Measurements from ENCODE around the gene ASB11.
"Not testable (repeated sequence)": the region's sequence is repeated elsewhere in the genome, so short reads cannot be mapped to it uniquely, and the experiment has no call there.

ASB11 gene

DNA sequence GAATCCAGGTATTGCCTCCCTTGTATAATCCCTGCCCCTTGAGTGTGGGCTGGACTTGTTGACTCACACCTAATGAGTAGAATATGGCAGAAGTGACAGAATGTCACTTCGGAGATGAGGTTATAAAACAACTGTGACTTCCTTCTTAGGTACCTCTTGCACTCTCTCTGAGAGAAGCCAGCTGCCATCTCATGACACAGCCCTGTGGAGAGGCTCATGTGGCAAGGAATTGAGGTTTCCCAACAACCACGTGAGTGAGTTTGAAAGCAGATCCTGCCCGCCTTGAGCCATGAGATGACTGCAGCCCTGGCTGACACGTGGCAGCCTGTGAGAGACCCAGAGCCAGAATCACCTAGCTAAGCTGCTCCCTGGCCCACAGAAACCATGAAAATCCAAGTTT lies 13.5 kb downstream of the ASB11 start:
- DNase-seq: peak; percentile 51

DNA sequence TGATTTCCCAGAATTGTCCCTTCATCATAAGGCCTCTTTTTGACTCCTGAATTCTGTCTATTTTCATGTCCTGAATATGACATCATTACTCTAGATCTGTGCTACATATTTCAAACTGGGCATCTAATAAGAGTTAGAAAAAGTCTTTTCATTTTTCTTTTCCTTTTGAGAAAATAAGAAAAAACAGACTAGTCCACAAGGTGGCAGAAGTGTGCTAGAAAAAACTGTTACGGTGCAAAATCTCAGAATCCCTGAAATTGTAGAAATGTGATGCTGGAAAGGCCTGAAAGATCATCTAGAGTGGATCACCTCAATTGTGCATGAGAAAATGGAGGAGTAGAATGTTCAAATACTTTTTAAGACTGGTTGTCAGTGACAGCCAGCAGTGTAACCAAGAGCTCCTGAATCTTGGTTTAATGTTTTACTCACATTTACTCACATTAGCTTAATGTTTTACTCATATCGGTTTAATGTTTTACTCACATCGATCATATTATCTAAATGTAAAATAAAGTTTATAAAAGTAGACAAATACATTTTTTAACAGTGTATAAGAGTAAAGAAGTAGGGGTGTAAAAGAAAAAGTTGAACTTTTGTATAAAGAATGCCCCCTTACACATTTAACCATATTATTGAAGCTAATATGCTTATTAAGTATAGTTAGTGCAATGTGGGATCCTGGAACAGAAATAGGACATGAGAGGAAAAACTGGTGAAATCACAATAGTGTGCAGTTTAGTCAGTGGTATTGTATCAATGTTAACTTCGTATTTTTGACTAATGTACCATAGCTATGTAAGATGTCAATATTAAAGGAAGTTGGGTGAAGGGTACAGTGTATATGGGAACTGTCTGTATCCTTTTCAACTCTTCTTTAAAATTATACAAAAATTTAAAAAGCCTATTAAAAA lies 15.2 kb downstream of the ASB11 start:
- DNase-seq: no peak

- no peak for DNase-seq
Measured at GRCh38 chrX:15298780-15299179, 16.7 kb downstream of the ASB11 start.

- no peak for DNase-seq
Measured at GRCh38 chrX:15298201-15298600, 17.2 kb downstream of the ASB11 start.

- no peak for DNase-seq
Measured at GRCh38 chrX:15293451-15293850, 22.0 kb downstream of the ASB11 start.

DNA sequence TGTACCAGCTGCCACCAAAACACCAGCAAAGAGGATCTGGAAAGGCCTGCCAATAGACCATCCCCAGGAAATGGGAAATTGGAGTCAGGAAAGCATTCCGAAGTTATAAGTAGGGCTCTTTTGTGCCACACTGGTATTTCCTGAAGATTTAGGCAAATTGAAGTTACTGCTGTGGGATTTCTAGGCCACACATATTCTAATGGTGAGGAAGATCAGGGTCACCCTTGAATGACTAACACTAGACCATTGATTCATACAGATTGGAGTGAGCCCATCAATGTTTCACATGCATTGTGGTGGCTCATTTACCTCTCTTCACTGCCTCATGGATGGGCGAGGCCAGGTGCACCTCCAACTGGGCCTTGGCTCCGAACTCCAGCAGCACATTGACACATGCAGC lies 22.6 kb downstream of the ASB11 start:
- DNase-seq: no peak

GRCh38 chrX:15277604-15278003 lies 37.8 kb downstream of the ASB11 start:
- DNase-seq: no peak

DNA sequence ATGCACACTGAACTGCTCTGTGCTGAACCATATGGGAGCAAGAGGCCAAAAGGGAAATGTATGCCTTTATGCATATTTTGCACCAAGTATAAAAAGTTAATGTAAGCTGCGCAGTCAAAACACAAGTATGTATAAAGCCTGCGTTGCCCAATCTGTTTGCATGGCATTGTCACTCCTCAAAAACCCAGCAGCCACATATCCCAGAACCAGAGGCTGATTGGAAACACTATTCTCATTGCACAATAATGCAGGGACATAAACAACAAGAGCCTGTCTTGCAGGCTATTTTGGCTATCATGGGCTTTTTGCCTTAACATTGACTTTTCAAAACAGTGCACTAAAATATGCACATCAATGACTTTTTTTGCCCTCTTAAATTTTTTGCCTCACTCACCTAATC lies 40.5 kb downstream of the ASB11 start:
- no peak for DNase-seq

- not testable (repeated sequence) for DNase-seq
Measured at GRCh38 chrX:15273275-15273674, 42.2 kb downstream of the ASB11 start.

GRCh38 chrX:15271757-15272156 lies 43.7 kb downstream of the ASB11 start:
- DNase-seq: no peak

- peak; percentile 38 for DNase-seq
Measured at GRCh38 chrX:15269618-15270521, 45.6 kb downstream of the ASB11 start, which contains the start of gene ASB9. TSS of gene ASB9 (minus strand) at chrX:15270083. CDS start at chrX:15269874, 209 bp downstream.

DNA sequence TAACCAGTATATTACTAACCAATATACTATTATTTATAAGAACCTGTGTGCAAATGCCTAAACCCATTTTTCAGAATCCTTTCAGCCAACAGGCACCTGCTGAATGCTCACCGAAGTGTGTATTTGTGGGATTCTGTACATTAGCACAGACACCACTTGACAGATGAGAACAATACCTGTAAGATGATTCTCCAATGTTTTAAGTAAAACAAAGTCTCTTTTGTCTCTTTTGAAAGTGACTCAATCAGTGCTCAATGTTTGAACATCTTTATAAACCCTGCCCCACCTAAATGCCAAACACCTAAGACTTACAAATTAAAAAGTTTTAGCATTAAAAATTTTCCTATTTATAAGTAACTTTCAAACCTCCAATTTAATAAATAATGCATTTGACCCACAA lies 46.3 kb downstream of the ASB11 start:
- no peak for DNase-seq

- no peak for DNase-seq
Measured at GRCh38 chrX:15254852-15255251, 60.6 kb downstream of the ASB11 start.

DNA sequence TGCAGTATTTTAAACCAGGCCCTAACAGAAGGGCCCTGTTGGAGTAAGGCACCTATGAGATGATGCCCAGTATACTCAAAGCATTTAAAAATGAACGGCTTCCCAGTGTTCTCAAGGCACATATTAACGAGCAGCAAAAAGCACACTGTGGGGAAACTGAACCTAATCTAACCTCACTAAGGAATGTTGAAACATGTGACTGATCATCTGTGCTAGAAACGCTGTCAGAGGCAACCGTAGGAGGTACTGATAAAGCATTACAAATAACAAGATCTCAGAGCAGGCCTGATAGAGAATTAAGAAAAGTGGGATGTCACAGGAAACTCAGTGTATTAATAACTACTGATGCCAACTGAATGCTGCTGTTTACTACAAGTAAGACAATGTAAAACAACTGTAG lies 69.5 kb downstream of the ASB11 start:
- DNase-seq: no peak

DNA sequence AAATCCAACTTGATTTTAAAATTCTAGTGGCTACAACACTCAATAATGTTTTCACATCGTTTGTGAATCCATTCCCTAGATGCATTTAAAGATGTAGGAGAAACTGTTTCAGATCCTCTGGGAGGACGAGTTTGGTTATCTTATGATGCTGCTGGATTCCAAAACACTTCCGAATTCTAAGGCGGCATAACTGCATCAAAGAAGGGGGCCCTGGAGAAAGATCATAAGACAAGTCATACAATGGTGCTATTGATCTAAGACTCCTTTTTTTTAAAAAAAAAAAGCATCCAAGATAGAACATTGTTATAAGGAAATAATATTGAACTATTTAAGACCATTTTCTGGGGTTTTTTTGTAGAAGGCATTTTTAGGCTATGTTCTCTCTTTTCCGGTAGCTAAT lies 71.0 kb downstream of the ASB11 start:
- no peak for DNase-seq

DNA sequence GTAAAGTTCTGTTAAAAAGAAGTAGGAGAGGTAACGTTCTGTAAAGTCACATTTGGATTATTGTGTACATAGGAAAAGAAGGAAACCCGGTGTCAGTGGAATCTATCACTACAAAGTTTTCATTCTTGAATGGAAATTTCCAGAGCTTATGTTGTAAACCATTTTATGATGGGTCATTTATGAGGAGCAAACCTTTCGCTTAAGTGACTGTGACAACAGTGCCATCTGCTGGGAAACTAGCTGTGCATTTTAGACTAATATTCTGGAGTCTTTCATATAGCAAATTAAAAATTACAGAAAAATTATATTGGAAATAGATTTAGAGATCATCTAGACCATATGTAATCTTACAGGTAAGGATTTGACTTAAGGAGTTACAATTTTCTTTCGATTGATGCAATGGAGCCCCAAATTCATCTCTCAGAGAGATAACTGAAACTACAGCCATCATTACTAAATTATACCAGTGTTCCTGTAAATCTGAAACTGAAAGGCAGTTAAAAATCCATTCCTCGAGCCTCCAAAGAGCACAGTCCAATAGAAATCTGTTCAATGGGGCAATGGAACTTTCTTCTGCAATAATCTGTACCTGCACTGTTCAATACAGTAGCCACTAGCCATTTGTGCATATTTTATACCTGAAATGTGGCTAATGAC lies 72.4 kb downstream of the ASB11 start:
- peak; percentile 47 for DNase-seq

GRCh38 chrX:15241301-15241700 lies 74.1 kb downstream of the ASB11 start:
- DNase-seq: no peak

DNA sequence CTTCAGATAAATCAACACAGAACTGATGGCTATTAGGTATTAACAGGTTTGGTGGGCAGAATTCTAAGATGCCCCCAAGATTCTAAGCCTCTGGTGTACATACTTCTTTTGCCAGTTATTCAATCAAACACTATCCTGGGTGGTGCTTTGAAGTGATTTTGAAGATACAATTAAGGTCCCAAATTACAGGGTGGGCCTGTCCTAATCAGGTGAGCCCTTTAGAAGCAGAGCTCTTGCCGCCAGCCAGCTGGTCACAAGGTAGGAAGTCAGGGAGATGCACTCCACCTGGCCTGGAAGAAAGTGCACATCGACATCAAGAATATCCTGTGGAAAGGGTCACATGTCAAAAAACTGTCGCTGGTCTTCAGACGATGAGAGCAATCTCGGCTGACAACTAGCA lies 75.0 kb downstream of the ASB11 start:
- DNase-seq: no peak

GRCh38 chrX:15236146-15236545 lies 79.3 kb downstream of the ASB11 start:
- no peak for DNase-seq

GRCh38 chrX:15235001-15235400 lies 80.4 kb downstream of the ASB11 start:
- no peak for DNase-seq

- DNase-seq: no peak
Measured at GRCh38 chrX:15233416-15234015, 81.9 kb downstream of the ASB11 start.
